GM12801 (cell line): ENCODE results near the gene CSF1R.

Experiments
- TF ChIP-seq, protein P1 (sequence below): IDR thresholded peaks from one replicate; pipeline ENCODE4 v1.5.1; 2011; ENCODE audit warnings: control low read depth; ENCODE audit not compliant: insufficient read length; ENCODE audit errors: extremely low read depth

The CSF1R gene

DNA sequence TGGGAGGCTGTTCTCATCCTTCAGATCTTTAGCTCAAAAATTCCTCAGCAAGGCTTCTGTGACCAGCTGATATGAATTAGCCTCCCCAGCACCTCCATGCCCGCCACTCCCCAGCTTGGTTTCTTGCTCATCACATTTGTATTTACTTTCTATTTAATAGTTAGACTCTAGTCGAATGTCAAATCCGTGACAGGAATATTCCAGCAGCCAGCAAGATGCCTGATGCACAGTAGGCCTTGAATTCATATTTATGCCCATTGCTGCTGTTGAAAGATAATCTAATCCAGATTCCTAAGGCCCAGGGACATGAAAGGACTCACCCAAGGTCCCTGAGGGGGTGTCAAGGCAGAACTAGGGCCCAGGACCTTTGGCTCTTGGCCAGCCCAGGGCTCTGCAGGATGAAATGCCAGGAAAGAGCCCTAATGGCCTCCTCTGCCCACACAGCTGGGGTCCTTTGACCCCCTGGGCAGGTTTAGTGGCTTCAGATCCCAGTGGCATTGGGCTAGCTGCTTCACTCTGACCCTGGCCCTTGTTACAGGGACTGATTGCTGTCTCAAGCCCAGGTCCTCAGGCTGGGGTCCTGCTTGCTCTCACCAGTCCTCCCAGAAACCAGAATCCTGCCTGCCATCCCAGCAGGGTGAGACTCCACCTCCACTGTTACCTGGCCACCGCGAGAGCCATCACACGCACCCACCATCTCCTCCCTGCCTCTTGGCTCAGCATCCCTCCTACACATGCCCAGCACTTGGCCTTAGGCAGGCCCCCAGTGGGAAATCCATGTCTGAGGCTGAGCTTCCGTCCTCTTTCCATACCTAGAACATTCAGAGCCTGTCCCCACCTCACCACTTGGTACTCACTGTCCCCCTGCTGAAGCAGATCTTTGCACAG lies 7.3 kb downstream of the CSF1R start:
- TF ChIP-seq, protein P1, sequence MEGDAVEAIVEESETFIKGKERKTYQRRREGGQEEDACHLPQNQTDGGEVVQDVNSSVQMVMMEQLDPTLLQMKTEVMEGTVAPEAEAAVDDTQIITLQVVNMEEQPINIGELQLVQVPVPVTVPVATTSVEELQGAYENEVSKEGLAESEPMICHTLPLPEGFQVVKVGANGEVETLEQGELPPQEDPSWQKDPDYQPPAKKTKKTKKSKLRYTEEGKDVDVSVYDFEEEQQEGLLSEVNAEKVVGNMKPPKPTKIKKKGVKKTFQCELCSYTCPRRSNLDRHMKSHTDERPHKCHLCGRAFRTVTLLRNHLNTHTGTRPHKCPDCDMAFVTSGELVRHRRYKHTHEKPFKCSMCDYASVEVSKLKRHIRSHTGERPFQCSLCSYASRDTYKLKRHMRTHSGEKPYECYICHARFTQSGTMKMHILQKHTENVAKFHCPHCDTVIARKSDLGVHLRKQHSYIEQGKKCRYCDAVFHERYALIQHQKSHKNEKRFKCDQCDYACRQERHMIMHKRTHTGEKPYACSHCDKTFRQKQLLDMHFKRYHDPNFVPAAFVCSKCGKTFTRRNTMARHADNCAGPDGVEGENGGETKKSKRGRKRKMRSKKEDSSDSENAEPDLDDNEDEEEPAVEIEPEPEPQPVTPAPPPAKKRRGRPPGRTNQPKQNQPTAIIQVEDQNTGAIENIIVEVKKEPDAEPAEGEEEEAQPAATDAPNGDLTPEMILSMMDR: no peak

- TF ChIP-seq, protein P1: no peak
These were observed 8.2 kb downstream of the CSF1R start for GRCh38 chr5:150077996-150078801.

- TF ChIP-seq, protein P1: no peak
These were observed 9.3 kb downstream of the CSF1R start for GRCh38 chr5:150077060-150077459.

DNA sequence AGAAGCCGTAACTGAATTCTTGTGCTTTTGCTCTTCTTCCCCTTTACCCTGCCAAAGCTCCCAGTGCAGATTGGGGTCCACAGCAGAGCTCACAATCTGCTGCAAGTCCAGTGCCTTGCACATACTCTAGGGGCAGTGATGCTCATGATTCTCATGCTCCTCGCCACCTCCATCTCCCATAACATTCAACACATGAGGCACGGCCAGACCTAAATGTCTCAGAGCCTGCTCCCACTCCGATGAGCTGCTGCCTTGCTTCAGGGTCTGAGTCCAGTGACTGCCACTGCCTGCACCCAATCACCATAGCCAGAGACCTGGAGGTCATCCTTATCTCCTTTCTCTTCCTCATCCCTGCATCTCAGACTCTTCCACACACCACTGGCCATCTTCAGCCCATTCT lies 10.5 kb downstream of the CSF1R start:
- TF ChIP-seq, protein P1: no peak

DNA sequence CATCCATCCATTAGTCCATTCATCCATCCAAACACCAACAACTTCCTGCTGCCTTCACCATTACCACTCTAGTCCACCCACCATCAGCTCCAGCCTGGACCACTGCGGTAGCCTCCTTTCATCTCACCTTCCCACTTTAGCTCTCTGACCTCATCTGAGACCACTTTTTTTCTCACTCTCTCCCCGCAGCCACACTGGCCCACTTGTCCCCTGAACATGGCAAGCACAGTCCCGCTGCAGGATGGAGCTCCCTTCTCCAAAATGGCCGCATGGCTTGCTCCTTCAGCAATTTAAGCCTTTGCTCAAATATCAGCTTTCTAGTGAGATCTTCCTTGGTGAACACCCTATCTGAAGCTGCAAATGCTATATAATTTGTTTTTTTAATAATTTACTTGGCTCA lies 11.1 kb downstream of the CSF1R start:
- TF ChIP-seq, protein P1: no peak

DNA sequence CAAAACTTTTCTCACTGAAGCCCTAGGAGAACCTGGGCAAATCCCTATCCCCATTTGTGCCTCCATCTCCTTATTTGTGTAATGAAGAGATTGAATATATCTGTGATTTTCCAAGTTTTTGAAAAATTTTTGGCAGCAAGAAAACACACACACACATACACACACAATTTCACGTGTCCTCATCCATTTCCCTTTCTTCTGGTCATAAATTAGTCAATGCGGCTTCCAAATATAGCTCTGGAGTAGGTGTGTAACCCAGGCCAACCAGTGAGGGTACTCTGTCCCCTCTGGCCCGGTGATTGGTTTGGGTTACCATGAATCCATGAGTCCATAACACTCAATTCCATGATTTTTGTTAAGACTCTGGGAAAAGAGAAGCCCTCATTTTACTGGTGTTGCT lies 12.7 kb downstream of the CSF1R start:
- TF ChIP-seq, protein P1: no peak

DNA sequence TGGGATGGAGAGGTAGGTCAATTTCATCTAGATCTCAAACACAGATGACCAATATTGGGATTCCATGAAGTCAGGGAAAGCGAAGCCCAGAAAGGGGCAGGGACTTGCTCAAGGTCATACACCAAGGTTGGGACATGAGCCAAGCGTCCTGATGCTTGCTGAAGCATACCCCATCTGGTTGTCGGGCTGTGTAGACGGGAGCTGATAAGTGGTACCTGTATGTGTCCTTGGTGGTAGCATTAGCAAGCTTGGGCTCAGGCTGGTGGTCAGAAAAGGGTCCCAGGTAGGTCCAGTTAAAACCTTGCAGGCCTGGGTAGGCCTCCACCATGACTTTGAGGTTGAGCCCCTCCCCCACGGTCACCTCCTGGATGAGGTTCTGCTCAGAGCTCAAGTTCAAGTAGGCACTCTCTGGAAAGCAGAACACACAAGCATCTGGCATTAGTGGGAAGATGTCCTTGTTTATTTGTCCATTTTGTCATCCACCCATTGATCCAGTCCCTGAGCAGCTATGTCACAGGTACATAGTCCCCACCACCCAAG lies 13.2 kb downstream of the CSF1R start:
- TF ChIP-seq, protein P1: no peak
